ENCODE data around the gene SCP2D1.

The SCP2D1 gene

GRCh38 chr20:18815194-18815942 is 1.8 kb downstream of the SCP2D1 start:
- DNase-seq = no peak

GRCh38 chr20:18822832-18823231 is 9.2 kb downstream of the SCP2D1 start:
- no peak for DNase-seq

DNA sequence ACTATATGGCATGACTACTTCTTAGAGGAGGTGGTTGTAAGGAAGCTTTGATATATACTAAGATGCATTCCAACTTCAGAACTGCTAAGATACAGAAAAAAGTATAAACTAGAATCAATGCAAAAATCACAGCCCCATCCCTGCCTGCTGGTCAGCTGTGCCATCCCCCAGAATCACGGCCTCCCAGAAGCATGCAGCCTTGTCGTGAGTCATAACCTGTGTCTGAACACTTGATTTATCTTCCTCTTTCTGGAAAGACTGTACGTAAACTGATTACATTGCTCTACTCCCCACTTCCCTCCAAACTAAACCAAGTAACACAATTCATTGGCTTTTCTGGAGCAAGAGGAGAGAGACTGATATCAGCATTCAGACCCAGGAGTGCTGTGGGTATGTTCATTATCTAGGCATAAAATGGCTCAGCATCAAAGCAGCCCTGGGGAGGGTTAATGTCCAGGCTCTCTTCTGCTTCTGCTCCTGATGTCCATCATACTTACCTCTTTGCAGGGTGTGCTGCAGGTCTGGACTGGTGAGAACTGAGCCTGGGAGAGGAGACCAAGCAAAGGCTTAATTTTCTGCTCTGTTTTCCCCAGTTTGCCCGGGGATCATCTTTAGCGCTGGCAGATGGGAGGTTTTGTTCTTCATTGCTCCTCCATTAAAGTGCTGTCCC is 18.4 kb downstream of the SCP2D1 start:
- DNase-seq = no peak

- DNase-seq = no peak
Measured at GRCh38 chr20:18832546-18833200, 19.1 kb downstream of the SCP2D1 start.

DNA sequence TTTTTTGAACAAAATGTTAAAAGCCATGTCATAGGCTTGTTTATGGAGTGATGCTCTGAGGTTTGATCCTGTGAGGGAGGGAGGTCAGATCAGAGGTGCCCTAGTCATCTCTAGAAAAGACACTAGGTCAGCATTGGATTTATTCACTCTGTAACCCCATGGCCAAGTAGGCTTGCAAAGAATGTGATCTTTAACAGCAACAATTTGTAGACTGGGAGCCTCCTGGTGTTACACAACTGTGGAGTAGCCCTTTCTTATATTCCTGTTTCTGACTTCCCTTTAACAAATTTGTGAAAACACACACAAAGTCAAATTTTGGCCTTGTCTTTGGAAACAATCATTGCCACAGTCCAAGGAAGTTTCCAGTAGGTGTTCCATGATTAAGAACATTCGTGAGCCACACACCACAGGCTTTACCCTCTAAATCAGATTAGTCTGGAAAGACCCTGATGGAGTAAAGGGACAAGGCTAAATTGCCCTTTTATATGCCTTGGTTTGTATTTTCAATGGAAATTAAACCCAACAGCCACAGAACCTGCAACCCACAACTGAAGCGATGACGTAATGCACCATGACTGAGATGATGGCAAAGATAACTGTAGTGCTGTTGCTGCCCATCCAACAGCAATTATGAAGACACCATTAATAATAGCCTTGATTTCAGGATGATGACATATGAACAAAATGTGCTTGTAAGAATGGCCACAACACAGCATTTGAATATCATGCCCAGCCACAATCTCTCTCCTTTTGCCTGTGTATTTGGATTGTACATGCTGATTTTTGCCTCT is 22.1 kb downstream of the SCP2D1 start:
- no peak for DNase-seq

DNA sequence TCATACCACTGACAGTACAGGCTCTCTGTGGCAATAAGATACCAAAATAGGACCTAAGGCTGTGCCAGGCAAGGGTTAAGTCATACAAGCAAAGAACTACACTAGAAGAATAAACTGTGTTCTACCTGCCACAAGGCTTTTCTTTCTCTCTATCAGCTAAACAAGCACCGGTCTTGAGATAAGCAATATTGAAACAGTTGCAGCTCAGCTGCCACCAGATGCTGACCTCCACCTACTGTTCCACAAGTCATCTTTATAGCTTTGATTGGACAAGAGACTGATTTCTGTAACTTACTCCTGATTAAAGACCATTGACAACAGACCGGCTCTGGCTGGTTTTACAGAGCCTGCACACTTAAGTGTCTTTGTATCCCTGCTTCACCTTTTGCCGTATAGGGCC is 24.1 kb downstream of the SCP2D1 start:
- DNase-seq = no peak

GRCh38 chr20:18839507-18840247 is 26.1 kb downstream of the SCP2D1 start:
- DNase-seq = no peak

DNA sequence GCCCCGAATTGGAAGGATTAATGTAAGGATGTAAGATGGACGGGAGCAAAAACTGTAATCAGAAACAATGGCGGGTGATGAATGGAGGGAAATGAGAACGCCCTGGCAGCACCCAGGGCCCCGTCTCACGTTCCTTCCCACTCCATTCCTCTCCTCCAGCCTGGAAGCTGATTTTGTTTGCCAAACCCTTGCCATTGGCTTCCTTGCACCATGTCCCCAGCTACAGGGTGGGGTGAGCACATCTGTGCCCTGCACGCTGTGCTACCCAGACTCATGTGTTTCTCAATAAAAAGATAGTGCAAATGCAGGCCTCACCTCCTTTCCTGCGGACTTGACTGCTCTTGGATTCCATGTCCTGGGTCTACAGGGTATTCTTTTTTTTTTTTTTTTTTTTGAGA is 26.7 kb downstream of the SCP2D1 start:
- DNase-seq = no peak

DNA sequence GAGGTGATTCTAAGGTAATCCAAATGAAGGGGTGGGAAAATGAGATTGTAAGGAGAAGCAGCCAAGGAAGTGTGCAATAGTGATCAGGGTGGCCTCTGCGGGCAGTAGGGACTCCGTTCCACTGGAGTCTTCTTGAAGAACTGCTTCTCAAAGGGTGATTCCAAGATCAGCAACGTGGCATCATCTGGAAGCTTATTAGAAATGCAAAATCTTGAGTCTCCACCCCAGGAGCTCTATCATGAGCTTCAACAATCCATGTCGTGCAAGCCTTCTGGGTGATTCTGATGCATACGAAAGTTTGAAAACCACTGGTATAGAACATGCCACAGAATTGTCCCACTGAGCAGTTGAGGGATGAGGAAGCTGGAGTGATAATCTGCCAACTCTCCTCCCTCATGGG is 31.4 kb downstream of the SCP2D1 start:
- no peak for DNase-seq

DNA sequence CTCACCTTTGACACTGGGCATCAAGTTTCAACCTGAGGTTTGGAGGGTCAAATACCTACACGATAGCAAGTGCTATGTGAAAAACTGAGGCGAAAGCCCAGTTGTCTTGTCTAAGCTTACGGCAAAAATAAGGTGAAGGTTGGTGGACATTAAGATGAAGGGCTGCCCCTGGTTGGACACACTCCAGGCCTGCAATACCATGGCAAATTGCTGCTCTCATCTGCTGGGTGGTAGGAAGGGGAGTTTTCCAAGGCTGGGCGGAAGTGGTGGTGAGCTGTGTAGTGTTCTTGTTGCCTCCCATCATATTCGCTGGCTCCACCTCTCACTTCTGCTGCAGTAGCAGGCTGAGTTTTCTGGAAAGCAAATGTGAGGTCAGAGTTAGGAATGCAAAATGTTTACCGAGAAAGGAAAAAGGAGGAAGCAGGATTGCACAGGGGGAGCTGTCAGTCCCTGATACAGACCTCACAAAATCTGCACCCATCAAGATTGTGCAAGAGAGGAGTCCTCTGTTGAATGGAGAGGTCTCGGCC is 33.7 kb downstream of the SCP2D1 start:
- DNase-seq = no peak

- no peak for DNase-seq
Measured at GRCh38 chr20:18849131-18849530, 35.5 kb downstream of the SCP2D1 start.

DNA sequence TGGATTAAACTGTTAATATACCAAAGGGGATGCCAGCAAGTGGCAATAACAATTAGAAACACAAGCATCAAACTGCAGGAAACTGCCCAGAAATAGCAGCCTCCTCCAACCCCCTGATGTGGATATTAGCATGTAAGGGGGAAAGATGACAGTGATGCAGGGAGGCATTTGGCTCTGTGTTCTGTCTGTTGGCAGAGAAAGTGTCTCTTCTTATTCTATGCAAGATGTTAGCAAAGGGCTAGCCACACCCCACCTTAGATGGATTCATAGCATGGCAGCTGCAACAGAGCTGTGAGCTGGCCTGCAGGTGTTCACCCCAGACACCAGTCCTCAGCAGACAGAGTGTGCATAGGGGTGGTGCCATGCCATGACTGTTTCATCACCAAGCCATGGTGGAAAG is 38.0 kb downstream of the SCP2D1 start:
- no peak for DNase-seq

DNA sequence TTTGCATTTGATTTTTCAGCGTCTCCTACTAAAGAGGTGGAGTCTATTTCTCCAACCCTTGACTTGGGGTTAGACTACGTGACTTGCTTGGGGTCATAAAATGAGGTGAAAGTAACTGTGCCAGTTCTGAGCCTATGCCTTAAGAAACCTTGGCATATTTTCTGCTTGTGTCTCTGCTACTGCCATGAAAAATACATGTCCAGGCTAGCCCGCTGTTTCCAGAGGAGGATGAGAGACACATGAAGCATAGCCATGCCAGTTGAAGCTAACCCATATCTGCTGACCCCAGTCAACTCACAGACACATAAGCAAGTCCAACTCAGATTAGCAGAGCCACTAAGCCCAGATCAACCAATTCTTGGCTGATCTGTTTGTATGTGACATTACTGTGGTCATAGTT is 38.7 kb downstream of the SCP2D1 start:
- no peak for DNase-seq

- no peak for DNase-seq
Measured at GRCh38 chr20:18853216-18853615, 39.6 kb downstream of the SCP2D1 start.

- DNase-seq = no peak
Measured at GRCh38 chr20:18853946-18854646, 40.5 kb downstream of the SCP2D1 start.

DNA sequence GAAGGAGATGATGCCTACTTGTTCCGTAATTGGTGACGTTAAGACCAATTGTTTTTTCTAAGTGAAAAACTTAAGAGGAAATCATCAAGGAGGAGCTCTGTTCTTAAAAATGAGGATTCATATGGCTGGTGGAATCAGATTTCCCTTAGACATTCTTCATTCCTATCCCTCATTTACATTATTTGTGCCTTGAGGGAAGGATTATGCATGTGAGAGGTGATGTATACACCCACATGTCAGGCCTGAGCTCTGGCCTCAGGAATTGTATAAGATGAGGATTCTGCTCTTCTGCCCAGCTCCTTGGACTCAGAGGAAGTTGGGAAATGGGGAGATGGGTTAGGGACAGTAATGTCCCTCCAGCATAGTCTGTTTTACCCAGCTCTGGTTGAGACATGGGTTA is 42.3 kb downstream of the SCP2D1 start:
- no peak for DNase-seq

- DNase-seq = no peak
Measured at GRCh38 chr20:18856873-18857272, 43.3 kb downstream of the SCP2D1 start.

GRCh38 chr20:18857640-18858039 is 44.1 kb downstream of the SCP2D1 start:
- DNase-seq = no peak

- no peak for DNase-seq
Measured at GRCh38 chr20:18858816-18859215, 45.2 kb downstream of the SCP2D1 start.

All from NCI-H526 (cell line).